K562 treated with DMSO at 1 percent for 12 hours (cell line): ENCODE measurements around the gene RPP25. TPM values are rescaled to one million over a fixed set of nuclear protein-coding genes. Genes with fewer than 3 reads are reported as not detected.

ENCODE experiments used
- total RNA-seq: library from RNA; unstranded; fragments of 300-600 nt; gene quantifications from 2 replicates; pipeline ENCODE4 v1.2.3, GENCODE V29; 2022; ENCODE audit not compliant: insufficient read depth

Gene RPP25, protein sequence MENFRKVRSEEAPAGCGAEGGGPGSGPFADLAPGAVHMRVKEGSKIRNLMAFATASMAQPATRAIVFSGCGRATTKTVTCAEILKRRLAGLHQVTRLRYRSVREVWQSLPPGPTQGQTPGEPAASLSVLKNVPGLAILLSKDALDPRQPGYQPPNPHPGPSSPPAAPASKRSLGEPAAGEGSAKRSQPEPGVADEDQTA
- 25.0 and 28.0 TPM in 2 replicates for total RNA-seq

GRCh38 chr15:74956648-74957475, at the start of gene RPP25:
Gene RPP25 (minus strand): TSS chr15:74956772. CDS start chr15:74956583, 189 bp downstream.

GRCh38 chr15:74995182-74995778, 38.7 kb upstream of the RPP25 start, which contains the start of gene SCAMP5:
Gene SCAMP5 (plus strand): TSS chr15:74995563. CDS start chr15:75011840, 16,277 bp downstream.

DNA sequence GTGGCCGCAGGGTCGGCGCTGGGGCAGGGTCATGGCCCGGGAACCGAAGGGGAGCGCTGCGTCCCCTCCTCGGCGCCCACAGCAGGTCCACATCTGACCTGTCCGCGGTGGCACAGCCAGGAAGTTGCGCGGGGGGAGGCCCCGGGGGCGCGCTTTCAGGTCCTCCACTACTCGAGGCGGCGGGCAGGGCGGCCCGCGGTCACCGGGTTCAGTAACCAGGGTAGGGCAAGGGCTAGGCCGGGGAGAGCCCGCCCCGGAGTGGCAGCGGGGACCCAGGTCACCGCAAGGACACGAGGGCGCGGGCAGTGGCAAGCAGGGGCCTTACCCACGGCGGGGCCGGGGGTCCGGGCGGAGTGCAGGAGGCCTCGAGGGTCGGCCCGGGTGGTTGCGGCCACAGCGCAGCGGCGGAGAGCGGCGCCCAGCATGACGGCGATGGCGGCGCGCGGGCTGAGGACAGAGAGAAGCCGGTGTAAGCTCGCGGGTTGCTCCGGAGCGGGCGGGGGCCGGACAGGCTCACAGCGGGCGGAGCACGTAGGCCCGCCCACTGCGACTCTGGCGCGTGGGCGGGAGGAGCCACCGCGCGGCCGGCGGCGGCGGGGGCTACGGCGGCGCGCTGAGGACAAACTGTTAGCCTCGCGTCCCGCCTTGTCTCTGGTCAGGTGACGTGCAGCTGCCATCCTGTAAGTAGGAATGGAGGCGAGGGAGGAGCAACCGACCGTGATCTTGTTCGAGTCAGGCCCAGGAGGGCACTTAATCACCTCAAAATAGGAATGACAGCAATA, 18.8 kb downstream of the RPP25 start, which contains the start of gene COX5A:
COX5A (minus strand) TSS at position 484 of the 782 bp plus-strand sequence; CDS start at position 425, 59 bp downstream.

DNA sequence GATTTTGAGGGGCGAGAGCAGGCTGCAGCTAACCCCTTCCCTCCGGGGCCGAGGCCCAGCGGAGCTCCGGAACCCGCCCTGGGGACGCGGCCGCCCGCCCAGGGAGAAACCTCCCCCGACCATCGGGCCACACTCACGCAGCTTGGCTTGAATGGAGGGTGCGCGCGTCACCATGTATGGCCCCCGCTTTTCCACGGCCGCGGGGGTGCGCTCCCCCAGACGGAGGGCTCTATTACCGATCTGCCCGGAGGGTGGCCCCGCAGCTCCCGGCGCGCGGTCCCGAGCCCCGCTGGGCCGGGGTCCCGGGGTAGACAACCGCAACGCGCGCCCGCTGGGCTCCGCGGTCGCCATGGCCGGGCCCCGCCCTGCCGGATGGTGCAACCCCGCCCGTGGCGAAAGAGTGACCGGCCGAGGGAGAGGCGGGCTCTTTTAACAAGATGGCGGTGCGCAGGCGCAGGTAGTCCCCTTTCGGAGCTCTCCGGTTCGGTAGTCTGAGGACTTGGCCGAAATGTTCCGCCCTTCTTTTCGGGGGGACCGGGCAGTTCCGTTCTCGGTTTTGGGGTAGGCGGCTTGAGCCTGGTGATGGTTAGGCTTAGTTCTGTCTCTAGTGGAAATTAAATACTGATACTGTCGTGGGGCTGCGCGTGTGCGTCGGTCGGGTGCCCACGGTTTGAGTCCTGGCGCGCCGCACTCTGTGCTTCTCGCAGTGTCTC, 50.0 kb downstream of the RPP25 start, which contains the start of gene FAM219B:
FAM219B (minus strand) TSS at position 402 of the 713 bp plus-strand sequence; CDS start at position 351, 51 bp downstream.

Other genes with a start within 250 kb of the RPP25 start
- gene CYP1A1, start 231.2 kb downstream of the RPP25 start, total RNA-seq, result not detected in 2 replicates
- not detected in 2 replicates for gene CYP1A2, start 207.9 kb downstream of the RPP25 start, total RNA-seq
- 51.2 and 67.2 TPM in 2 replicates for gene CSK, start 174.7 kb downstream of the RPP25 start, total RNA-seq
- gene LMAN1L, start 143.9 kb downstream of the RPP25 start, total RNA-seq, result not detected in 2 replicates
- not detected in 2 replicates for gene CPLX3, start 130.1 kb downstream of the RPP25 start, total RNA-seq
- 31.8 and 49.5 TPM in 2 replicates for gene ULK3, start 113.6 kb downstream of the RPP25 start, total RNA-seq
- 48.7 and 76.7 TPM in 2 replicates for gene SCAMP2, start 83.4 kb downstream of the RPP25 start, total RNA-seq
- 13.0 and 24.7 TPM in 2 replicates for gene MPI, start 66.7 kb downstream of the RPP25 start, total RNA-seq
- 8.9 and 36.7 TPM in 2 replicates for gene FAM219B, start 49.9 kb downstream of the RPP25 start, total RNA-seq
- 399 and 494 TPM in 2 replicates for gene COX5A, start 18.7 kb downstream of the RPP25 start, total RNA-seq
- gene SCAMP5, start 38.8 kb upstream of the RPP25 start, total RNA-seq, result 0.38 TPM in 1 of 2 replicates, not detected in the other
- 13.2 and 17.0 TPM in 2 replicates for gene PPCDC, start 66.8 kb upstream of the RPP25 start, total RNA-seq
- gene C15orf39, start 245.1 kb upstream of the RPP25 start, total RNA-seq, result 24.8 and 45.2 TPM in 2 replicates